ENCODE measurements around the gene PRR20D. TPM values are rescaled to one million over a fixed set of nuclear protein-coding genes. Genes with fewer than 3 reads are reported as not detected.

Gene PRR20D
- total RNA-seq, 1 donor from 2014 or later = not detected

DNA sequence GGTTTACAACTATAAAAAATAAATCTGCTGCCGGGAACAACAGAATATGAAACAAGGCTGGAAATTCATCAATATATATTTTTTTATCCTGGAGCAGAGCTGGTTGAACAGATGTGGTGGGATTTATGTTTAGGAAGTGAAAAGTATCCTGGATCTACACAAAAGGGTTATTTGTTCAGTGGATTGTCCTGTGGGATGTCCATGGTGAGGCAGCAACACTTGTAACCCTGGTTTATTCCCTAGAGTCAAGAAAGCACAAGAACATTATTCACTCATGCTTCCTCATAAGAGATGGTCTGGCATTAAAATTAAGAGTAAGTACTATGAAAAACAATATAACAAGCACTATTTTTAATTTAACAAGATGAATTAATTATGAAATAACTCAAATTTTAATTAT is 52.6 kb downstream of the PRR20D start:
- Mint-ChIP-seq H3K27ac (no peak overlapping the region), H3K36me3 (ENCODE audit: low read depth) (no peaks in the 10 kb centered on the region), H3K9me3 (peaks cover 4% of the 10 kb centered on the region), H3K4me3 (no peak overlapping the region), H3K27me3 (no peaks in the 10 kb centered on the region), H3K4me1 (no peaks in the 10 kb centered on the region)
- DNase-seq = no peak
- intact Hi-C loops (cut with micrococcal nuclease) = no loop called here

Other genes with a start within 250 kb of the PRR20D start
- gene PRR20A, start 19.7 kb upstream of the PRR20D start, total RNA-seq = not detected in 2 replicates
- not detected in 2 replicates for gene PRR20B, start 13.1 kb upstream of the PRR20D start, total RNA-seq
- gene PRR20C, start 6.6 kb upstream of the PRR20D start, total RNA-seq = not detected in 2 replicates
- gene PRR20E, start 6.6 kb downstream of the PRR20D start, total RNA-seq = not detected in 2 replicates